Measurements from ENCODE around the gene NAT16.
"Not testable (repeated sequence)": the region's sequence is repeated elsewhere in the genome, so short reads cannot be mapped to it uniquely, and the experiment has no call there.

The NAT16 gene

GRCh38 chr7:101201695-101202602 is 21.9 kb upstream of the NAT16 start:
- peak; percentile 51 for DNase-seq

GRCh38 chr7:101200862-101201599 is 20.9 kb upstream of the NAT16 start, which contains the start of gene MOGAT3:
Gene MOGAT3, minus strand, starts transcription at chr7:101201036. Its CDS starts 182 bp downstream, at chr7:101200854.
- DNase-seq: no peak

- DNase-seq: no peak
Measured at GRCh38 chr7:101200504-101200861, 20.4 kb upstream of the NAT16 start.

- not testable (repeated sequence) for DNase-seq
Measured at GRCh38 chr7:101199522-101199921, 19.4 kb upstream of the NAT16 start.

- no peak for DNase-seq
Measured at GRCh38 chr7:101198476-101198875, 18.4 kb upstream of the NAT16 start.

- no peak for DNase-seq
Measured at GRCh38 chr7:101197991-101198390, 17.9 kb upstream of the NAT16 start.

- no peak for DNase-seq
Measured at GRCh38 chr7:101195884-101196283, 15.8 kb upstream of the NAT16 start.

- no peak for DNase-seq
Measured at GRCh38 chr7:101189109-101189508, 9.0 kb upstream of the NAT16 start.

GRCh38 chr7:101186844-101187428 is 6.8 kb upstream of the NAT16 start:
- no peak for DNase-seq

GRCh38 chr7:101186194-101186593 is 6.1 kb upstream of the NAT16 start:
- no peak for DNase-seq

GRCh38 chr7:101185258-101185839 is 5.3 kb upstream of the NAT16 start:
- DNase-seq: no peak

- DNase-seq: no peak
Measured at GRCh38 chr7:101179713-101180112, 380 bp downstream of the NAT16 start.

GRCh38 chr7:101179117-101179516 is 976 bp downstream of the NAT16 start:
- DNase-seq: peak; percentile 59

- DNase-seq: no peak
Measured at GRCh38 chr7:101177644-101178043, 2.4 kb downstream of the NAT16 start.

GRCh38 chr7:101175664-101176063 is 4.4 kb downstream of the NAT16 start:
- DNase-seq: no peak

- no peak for DNase-seq
Measured at GRCh38 chr7:101174322-101174854, 5.7 kb downstream of the NAT16 start.

GRCh38 chr7:101173752-101174244 is 6.3 kb downstream of the NAT16 start:
- DNase-seq: peak; percentile 44

- DNase-seq: peak; percentile 48
Measured at GRCh38 chr7:101172854-101173751, 7.0 kb downstream of the NAT16 start.

GRCh38 chr7:101172005-101172853 is 7.9 kb downstream of the NAT16 start:
- DNase-seq: peak; percentile 59

- DNase-seq: no peak
Measured at GRCh38 chr7:101171442-101171837, 8.7 kb downstream of the NAT16 start.

Measured in retina (tissue), 1 donor.